PC-9 (cell line): ENCODE data around the gene RNF227.

Source experiments
- EZH2 ChIP-seq: fragments of 200-600 bp; sonication (generic); IDR thresholded peaks from 2 replicates; pipeline ENCODE4 v1.8.0; 2017; ENCODE audit warnings: antibody characterized with exemption, low read depth
- TF ChIP-seq, protein P1 (sequence below): fragments of 200-600 bp; sonication (generic); conservative IDR thresholded peaks from 2 replicates; pipeline ENCODE4 v1.6.1; 2017; ENCODE audit warnings: mixed run types, antibody characterized with exemption, mild to moderate bottlenecking, moderate library complexity

DNA sequence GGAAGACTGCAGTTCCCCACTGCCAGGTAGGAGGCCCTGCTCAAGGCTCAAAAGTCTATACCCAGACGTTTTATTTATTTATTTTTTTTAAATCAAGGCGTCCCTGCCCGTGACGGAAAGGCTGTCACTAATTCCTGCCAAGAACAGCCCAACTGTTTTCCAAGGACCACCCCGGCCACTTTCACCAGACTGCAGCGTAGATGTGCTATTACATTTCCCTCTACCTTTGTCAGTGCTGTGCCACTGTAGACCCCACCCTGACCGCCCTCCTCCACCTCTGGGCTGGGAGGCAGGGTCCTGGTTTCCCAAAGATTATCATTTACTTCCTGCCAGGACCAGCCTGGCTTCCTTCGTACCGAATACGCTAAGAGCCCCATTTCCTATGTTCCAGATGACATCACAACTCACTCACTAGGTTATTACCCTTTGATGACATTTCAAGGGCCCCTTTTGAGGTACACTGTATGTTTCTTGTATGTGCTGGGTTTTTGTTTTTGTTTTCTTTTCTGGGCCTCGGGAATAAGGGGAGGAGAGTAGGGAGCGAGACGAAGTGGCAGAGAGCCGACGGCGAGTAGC is 6.3 kb upstream of the RNF227 start:
- TF ChIP-seq, protein P1, sequence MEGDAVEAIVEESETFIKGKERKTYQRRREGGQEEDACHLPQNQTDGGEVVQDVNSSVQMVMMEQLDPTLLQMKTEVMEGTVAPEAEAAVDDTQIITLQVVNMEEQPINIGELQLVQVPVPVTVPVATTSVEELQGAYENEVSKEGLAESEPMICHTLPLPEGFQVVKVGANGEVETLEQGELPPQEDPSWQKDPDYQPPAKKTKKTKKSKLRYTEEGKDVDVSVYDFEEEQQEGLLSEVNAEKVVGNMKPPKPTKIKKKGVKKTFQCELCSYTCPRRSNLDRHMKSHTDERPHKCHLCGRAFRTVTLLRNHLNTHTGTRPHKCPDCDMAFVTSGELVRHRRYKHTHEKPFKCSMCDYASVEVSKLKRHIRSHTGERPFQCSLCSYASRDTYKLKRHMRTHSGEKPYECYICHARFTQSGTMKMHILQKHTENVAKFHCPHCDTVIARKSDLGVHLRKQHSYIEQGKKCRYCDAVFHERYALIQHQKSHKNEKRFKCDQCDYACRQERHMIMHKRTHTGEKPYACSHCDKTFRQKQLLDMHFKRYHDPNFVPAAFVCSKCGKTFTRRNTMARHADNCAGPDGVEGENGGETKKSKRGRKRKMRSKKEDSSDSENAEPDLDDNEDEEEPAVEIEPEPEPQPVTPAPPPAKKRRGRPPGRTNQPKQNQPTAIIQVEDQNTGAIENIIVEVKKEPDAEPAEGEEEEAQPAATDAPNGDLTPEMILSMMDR: no peak
- no peak for TF ChIP-seq EZH2
